Stimulated activated CD4-positive, alpha-beta T cell treated with anti-CD3 and anti-CD28 coated beads, Interleukin-2, amount 100 ng/mL, for 4 hours (primary cell): Measurements from ENCODE around the gene TRIM50.
"Not testable (repeated sequence)": the region's sequence is repeated elsewhere in the genome, so short reads cannot be mapped to it uniquely, and the experiment has no call there.

Experiments used
- DNase-seq: peaks from one replicate; pipeline ENCODE4 v3.0.0-alpha.2; 2020; ENCODE audit warnings: low read depth

TRIM50 gene

DNA sequence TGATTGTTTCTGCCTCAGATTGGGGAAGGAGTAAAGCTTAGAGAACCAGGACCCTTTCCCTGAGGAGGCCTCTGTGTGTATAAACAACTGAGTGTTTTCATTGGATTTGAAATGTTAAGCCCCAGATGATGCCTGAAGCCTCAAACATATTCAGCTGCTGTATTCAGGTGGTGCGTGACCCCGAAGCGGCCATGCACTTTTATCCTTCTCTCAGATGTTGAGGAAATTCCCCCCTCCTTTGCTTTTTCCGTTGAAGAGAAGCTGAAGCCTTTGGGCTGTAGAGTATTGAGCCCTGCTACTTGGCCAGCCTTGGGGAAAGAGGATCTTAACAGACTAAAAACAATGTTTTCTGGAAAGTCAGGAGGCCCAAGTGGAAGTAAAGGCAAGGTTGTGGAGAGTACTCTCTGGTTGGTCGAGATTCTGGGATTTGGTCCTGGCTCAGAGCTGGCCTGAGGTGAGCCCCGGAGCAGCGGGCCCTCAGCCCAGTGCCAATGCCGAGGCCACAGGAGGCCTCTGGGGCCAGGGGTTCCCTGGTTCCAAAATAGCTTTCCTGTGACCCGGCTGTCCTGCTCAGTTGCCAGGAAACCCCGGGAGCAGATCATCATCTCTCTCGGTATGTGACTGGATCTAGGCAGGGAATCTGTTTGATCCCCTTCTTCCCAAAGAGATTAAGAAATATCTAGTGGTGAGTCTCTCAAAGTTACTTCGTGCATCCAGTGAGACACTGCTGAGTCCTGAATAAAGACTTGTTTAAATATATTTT, 22.6 kb upstream of the TRIM50 start:
- no peak for DNase-seq

DNA sequence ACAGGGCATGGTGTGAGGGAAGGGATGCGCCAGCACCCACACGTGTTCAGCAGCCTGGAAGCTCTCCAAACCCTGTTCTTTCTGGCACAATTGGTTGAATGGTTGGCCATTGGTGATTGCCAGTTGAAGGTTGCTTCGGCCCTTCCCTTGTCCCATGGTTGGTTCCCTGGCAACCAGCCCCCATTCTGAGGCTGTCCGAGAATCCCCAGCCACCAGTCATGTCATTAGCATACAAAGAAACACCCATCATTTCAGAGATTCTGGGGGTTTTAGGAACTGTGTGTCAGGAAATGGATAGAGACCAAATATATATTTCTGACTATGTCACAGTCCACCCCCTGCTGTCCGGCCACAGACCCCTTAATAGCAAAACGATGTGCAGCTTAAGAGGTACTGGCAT, 21.9 kb upstream of the TRIM50 start:
- DNase-seq: no peak

DNA sequence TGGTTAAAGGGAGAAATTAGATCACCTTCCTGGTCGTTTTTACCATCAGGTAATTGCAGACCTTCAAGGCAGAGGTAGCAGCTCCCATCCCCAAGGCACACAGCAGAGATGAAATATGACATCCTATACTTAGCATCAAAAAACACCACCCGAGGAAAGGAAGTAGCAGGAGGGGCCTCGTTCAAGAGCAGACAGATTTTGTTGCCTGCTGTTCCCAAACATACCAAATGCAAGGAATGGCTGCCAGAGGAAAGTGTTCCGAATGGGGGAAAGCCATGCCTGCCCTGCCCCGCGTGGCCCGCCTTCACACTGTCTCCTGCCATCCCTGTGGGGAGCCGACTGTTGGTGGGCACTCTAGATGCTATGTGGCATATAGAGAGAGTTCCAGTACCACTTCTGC, 18.1 kb upstream of the TRIM50 start:
- no peak for DNase-seq

DNA sequence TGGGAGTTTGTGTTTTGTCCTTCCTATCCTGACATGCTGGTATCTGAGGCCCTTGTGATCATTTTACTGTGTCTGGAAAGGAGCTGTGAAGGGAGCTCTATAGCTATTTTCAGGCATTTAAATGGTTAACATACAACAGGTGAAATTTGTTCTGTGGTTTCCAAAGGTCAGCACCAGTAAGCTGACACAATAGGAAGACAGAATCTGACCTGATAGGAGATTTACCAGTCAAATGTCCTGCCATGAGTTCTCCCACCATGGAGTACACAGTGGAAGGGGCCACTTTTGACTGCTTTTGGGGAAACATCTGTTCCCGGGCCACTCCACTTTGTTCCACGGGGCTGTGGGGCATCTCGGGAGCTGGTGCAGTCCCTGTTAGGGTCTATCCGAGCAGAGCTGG, 17.7 kb upstream of the TRIM50 start:
- no peak for DNase-seq

DNA sequence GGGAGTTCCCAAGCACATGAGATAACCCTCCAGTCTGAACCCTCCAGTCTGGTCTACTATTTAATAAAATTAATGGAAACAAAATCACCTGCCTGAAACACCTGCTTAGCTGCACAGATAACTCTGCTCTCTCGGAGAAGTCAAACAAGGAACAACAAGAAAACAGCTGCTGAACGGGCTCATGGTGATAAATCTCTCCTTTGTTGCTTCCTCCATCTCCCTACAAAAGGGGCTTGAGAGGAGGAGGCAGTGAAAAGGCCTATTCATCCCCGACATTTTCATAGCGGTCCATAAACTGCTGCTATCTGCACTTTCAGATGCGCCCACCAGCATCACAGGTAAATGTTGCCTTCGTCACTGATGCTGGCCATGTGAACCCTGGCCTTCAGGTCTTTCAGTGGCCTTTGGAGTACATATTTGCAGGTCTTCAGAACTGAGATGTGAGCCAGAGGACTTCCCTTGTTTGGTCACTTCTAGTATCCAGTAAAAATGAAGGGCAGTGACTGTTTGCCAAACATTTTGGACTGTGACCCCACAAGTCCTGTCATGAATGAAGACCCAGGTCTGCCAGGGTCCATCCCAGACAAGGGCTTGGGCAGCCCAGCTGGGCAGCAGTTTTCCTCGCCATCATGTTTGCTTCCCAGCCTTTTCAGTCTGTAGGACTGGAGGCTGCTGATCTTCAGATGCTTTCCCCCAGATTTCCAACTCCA, 15.9 kb upstream of the TRIM50 start:
- no peak for DNase-seq

DNA sequence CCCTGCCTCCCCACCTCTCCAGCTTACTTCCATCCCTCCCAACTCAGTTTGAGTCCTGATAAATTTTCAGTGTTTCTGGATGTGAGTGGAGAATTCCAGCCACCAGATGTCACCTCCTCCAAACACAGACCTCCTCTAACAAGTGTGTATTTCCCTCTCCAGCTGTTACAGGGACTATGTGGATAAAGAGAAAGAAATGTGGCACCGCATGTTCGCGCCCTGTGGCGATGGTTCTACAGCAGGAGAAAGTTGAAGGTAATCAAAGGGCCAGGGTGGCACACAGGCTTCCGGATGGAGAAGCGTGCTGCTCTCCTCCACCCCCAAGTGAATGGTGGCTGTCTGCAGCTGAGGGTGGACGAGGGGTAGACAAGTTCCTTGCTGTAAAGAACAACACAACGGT, 14.8 kb upstream of the TRIM50 start:
- no peak for DNase-seq

DNA sequence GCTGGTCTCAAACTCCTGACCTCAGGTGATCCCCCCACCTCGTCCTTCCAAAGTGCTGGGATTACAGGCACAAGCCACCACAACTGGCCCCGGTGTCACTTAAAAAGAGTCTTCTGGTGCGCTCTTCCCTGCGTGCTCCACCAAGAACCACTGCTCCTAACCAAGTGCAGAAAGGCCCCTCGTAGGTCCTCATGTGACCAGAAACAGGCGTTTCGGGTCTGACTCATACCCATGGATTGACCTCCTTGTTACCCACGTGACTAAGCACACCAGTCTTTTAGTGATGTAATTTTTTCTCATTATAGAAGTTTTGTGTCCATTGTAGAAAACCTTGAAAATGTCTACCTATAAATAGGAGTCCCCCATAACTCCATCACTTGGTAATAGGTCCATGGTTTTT, 14.0 kb upstream of the TRIM50 start:
- DNase-seq: no peak

DNA sequence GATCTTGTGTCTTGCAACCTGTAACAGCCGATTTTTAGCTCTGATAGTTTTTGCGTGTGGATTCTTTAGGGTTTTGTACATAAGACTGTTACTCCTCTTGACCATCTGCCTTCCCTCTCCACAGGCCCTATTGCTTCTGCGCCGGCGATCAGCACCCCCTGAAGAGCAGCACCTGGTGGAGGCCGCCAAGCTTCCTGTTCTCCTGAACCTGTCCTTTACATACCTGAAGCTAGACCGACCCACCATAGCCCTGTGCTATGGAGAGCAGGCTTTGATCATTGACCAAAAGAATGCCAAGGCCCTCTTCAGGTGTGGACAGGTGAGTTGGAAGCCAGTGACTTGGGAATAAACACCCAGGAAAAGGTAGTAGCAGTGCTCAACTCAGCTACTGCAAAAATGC, 12.6 kb upstream of the TRIM50 start:
- DNase-seq: no peak

DNA sequence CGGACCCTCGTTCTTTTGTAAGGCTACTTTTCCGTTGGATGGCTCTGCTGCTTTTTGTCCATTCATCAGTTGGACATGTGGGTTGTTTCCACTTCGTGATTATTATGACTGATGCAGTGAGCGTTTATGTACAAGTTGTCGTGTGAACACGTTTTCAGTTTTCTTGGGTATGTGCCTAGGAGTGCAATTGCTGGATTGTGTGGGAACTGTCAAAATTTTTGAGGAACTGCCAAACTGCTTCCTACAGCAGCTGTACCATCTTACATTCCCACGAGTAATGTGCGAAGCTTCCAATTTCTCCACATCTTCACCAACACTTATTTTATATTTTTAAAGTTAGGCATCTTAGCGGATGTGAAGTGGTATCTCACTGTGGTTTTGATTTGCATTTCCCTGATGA, 10.4 kb upstream of the TRIM50 start:
- DNase-seq: no peak

DNA sequence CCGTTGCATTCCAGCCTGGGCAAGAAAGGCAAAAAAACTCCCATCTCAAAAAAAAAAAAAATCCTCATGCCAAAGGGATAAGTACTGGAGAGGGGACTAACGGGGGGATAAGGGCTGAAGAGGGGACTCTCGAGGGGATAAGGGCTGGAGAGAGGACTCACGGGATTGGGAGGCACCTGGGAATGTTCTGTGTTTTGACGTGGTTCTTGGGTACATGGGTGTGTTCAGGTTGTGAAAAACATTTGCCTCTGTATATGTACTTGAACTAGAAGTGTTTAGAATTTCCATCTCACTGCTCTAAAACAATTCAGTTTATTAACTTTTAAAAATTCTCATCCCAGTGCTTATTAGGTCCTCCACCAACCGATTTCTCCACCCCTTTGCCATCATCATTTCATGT, 4.6 kb upstream of the TRIM50 start:
- no peak for DNase-seq

DNA sequence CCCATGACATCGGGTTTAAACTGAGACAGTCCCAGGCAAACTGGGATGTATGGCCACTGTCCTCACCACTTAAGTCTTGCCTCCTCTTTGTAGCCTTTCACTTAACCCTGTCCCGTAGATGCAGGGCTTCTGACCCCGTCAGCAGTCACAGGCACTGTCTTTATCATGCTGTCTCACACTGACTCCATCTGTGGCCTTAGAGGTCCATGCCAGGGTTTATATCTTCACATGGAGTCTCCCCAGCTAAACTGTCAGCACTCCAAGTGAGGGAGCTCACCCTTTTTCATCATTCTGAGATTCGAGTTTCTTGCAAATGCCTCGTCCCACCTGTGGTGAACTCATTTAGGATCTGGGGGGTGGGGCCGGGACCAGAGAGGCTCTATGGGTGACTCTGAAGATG, 2.9 kb upstream of the TRIM50 start:
- DNase-seq: no peak

DNA sequence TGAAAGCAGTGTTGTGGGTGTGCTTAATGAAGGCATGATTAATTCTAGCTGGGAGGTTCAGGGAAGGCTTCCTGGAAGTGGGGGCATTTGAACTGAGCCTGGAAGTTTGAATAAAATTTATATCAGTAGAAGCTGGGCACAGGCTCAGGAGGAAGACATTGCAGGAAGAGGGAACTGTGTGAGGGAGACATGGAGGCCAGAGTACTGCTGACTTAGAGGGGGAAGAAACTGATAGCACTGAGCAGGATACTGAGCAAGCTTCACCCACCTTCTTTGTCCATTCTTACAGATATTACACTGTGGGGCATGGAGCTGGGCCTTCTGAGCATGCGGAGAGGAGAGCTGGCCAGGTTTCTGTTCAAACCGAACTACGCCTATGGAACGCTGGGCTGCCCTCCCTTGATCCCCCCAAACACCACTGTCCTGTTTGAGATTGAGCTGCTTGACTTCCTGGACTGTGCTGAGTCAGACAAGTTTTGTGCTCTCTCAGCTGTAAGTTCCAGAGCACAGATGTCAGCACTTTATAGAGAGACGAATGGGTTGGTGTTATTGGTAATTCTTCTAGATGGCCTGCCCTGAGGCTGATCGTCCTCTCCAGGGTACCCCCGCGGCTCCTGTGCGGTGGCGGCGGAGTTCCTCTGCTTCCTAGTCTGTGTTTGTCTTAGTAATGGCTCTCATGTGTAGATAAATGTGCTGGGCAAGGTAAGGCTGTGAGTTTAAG, 2.1 kb upstream of the TRIM50 start:
- no peak for DNase-seq

DNA sequence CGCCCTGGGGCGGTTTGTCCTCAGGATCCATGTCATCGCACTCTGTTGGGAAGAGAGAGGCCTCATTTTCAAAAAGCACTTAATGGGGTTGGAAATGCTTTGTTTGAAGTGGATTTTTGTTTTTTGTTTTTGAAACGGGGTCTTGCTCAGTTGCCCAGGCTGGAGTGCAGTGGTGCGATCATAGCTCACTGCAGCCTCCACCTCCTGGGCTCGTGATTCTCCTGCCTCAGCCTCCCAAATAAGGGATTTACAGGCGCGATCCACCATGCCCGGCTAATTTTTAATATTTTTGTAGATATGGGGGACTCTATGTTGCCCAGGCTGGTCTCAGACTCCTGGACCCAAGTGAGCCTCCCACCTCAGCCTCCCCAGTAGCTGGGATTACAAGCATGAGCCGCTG, 814 bp upstream of the TRIM50 start:
- DNase-seq: no peak

DNA sequence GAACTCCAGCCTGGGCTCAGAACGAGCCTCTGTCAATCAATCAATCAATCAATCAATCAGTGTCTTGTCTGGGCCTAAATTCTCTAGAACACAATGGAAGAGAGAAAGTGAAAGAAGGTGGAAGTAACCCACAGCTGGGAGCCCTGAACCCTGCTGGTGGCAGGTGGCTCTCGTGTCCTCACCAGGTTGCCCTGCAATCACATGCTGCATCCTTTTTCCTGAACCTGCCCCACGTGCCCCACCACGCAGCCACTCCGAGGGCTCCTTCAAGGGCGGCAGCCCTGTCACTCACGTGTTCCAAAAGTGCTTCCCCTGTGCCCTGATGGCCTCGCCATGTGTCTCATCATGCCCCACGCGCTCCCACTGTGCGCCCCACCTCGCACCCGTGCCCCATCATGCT, 433 bp downstream of the TRIM50 start:
- not testable (repeated sequence) for DNase-seq

DNA sequence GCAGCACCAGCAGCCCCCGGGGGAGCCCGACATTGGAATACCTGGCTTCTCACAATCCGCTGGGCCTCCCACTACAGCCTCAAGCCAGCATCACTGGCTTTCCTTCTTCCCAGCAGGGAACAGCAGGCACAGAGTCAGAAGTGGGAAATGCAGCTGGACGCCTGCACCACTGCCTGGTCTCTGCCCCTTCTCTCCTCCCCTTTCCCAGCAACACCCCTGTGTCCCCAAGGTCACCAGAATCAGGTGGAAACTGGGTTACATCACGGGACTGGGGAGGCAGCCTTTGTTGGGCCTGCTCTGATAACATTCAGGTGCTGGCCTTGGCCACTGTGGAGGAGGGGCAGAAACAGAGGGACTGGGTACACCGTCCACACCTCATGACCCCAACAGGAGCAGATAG, 2.5 kb downstream of the TRIM50 start:
- not testable (repeated sequence) for DNase-seq

DNA sequence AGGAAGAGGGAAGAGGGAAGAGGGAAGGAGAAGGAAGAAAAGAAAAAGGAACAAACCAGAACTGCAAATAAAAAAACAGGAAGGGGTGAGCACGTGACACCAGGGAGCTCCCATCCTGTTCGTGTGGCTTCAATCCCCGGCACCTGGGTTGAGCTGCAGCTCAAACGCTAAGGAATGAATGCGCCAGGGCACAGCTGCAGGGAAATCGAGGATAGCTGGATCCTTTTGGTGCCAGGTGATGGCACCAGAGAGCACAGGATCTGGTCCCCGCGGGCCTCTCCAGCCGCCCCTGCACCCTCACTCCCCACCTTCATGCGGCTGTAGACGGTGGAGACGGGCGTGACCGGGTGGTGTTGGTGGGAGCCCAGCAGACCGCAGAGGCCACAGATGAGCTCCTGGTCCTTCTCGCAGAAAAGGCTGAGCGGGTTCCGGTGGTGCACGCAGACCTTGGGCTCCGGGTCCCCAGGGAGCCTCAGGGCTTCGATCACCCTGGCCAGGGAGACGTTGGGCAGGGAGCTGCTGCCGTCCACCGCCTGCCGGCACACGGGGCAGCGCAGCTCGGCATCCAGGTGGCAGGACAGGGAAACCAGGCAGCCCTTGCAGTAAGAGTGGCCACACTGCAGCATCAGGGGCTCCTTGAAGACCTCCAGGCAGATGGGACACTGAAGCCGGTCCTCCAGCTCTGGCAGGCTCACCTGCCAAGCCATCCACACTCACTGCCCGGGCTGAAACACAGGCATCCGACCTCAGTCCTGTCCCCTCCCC, 3.6 kb downstream of the TRIM50 start:
- peak; percentile 21 for DNase-seq

DNA sequence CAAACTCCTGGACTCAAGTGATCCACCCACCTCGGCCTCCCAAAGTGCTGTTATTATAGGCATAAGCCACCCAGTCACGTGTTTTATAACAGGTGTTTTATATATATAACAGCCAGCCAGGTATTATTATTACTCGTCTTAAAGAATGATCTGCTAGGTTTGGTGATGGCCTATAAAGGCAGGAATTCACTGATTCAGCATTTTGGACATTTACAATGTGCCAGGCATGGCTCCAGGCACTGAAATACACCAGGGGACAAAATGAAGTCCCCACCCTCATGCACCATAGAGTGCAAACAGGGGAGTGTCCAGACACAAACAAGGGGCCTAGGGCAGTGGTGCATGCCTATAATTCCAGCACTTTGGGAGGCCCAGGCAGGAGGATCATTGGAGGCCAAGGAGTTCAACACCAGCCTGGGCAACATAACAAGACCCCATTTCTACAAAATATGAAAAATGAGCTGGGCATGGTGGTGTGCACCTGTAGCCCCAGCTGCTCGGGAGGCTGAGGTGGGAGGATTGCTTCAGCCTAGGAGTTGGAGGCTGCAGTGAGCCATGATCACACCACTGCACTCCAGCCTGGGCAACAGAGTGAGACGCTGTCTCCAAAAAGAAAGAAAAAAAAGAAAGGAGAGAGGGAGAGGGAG, 4.3 kb downstream of the TRIM50 start:
- DNase-seq: not testable (repeated sequence)

DNA sequence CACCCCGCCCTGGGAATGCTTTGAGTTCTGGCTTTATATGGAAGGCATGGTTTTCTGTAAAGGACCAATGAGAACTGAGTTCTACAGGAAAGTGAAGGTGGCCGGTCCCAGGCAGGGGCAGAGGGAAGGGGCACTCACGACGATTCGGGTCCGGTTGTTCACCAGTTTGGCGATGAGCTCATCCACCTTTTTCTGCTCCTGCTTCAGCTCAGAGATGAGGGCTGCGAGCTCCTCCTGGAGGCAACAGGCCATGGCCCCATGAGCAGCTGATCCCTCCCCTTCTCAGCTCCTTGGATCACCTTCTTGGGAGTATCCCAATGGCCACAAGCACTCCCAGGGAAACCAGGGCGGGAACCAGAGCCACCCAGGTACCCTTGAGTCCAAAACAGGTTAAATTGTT, 7.9 kb downstream of the TRIM50 start:
- not testable (repeated sequence) for DNase-seq

DNA sequence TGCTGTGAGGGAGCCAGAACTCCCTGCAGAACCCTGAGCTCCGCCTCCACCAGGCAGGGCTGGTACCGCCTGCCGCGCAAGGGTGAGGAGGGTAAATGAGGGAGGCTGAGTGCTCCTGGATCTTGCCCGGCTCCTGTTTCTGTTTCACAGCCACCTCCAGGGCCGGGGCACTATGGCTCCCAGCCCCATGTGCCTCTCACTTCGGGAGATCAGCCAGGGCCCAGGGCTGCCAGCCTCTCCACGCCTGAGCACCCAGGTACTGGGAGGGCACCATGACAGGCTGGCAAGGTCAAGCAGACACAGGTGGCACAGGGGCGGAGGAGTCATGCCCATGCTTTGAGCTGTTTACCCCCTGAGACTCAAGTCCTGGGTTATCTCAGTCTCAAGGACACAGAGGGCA, 8.3 kb downstream of the TRIM50 start:
- DNase-seq: not testable (repeated sequence)

DNA sequence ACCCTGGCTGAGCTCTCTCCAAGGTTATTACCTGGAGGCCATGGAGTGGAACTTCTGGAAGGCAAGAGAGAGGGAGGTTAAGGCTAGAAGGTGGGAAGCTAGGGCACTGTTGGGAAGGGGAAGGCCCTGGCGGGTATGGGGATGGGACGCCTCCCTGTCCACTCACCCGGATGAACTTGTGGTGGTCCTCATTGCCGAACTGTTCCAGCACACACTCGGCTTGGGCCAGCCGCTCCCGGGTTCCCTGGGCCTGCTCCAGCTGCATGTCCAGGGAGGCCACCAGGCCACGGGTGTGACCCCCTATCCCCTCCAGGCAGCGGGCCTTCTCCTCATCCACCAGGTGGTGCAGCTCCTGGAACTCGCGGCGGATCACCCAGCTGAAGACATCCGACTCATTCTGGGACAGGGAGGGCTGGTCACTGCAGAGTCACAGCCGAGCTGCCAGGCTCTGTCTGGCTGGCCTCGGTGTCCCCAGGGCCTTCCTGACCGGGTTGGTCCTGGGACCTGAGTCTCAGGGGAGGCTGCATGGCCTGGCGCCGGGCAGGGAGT, 9.2 kb downstream of the TRIM50 start:
- DNase-seq: not testable (repeated sequence)

DNA sequence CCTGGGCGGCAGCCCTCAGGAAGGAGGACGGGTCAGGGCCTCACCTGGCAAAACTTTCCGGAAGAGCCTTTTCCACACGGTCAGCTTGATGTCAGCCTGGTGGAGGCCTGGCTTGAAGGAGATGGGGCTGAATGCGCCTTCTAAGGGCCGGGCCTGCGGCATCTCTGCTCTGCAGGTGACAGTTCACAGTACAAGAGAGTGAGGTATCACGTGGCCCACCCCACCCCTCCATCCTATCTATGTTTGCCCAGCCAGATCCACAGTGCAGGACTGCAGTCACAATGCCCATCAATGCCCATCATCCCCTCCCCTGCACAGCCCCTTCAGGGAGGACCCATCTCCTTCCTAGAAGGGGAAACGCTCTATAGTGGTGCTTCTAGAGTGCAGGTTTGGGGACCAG, 11.4 kb downstream of the TRIM50 start:
- DNase-seq: no peak

DNA sequence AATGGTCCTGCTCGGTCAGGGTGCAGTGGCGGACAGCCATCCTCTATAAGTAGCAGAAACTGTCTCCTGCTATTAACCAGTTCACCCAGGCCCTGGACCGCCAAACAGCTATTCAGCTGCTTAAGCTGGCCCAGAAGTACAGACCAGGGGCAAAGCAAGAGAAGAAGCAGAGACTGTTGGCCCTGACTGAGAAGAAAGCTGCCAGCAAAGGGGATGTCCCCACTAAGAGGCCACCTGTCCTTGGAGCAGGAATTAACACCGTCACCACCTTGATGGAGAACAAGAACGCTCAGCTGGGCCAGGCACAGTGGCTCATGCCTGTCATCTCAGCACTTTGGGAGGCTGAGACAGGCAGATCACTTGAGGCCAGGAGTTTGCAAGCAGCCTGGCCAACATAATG, 13.6 kb downstream of the TRIM50 start:
- DNase-seq: no peak
